GM18505 (cell line): ENCODE data around the gene HOXD10.

Experiments
- ATAC-seq: cut with Tn5 transposase; IDR thresholded peaks from one replicate; pipeline ENCODE4 v1.9.1; 2021; ENCODE audit not compliant: unreplicated experiment
- POLR2A ChIP-seq: IDR thresholded peaks from 4 replicates; pipeline ENCODE4 v1.6.1; 2011; ENCODE audit warnings: borderline replicate concordance; ENCODE audit not compliant: insufficient read depth, insufficient read length; ENCODE audit errors: extremely low read depth

HOXD10 gene

GRCh38 chr2:176115883-176116813, at the start of gene HOXD10:
Gene HOXD10 (plus strand): TSS chr2:176116778. CDS start chr2:176116834, 56 bp downstream.
- no peak for ATAC-seq
- TF ChIP-seq POLR2A, result no peak

GRCh38 chr2:176067589-176068418, 48.8 kb upstream of the HOXD10 start:
- no peak for ATAC-seq
- TF ChIP-seq POLR2A, result no peak

GRCh38 chr2:176068419-176068832, 48.2 kb upstream of the HOXD10 start:
- no peak for TF ChIP-seq POLR2A
- no peak for ATAC-seq

- ATAC-seq, result no peak
- TF ChIP-seq POLR2A, result no peak
These were observed 45.0 kb upstream of the HOXD10 start for GRCh38 chr2:176071330-176072291.

GRCh38 chr2:176072292-176072669, 44.3 kb upstream of the HOXD10 start:
- no peak for ATAC-seq
- TF ChIP-seq POLR2A, result no peak

- no peak for TF ChIP-seq POLR2A
- ATAC-seq, result no peak
These were observed 43.4 kb upstream of the HOXD10 start for GRCh38 chr2:176072951-176073904.

GRCh38 chr2:176074919-176075425, 41.6 kb upstream of the HOXD10 start:
- no peak for TF ChIP-seq POLR2A

GRCh38 chr2:176075481-176075880, 41.1 kb upstream of the HOXD10 start:
- no peak for TF ChIP-seq POLR2A

More at GRCh38 chr2:176074919-176075425, 41.6 kb upstream of the HOXD10 start:
- no peak for ATAC-seq

GRCh38 chr2:176076063-176076462, 40.5 kb upstream of the HOXD10 start:
- TF ChIP-seq POLR2A, result no peak
- no peak for ATAC-seq

More at GRCh38 chr2:176075481-176075880, 41.1 kb upstream of the HOXD10 start:
- ATAC-seq, result no peak

- no peak for TF ChIP-seq POLR2A
- no peak for ATAC-seq
These were observed 39.8 kb upstream of the HOXD10 start for GRCh38 chr2:176076796-176077195.

GRCh38 chr2:176078541-176079284, 37.9 kb upstream of the HOXD10 start:
- ATAC-seq, result no peak
- TF ChIP-seq POLR2A, result no peak

GRCh38 chr2:176079285-176079830, 37.2 kb upstream of the HOXD10 start:
- TF ChIP-seq POLR2A, result no peak
- ATAC-seq, result no peak
